Measurements from ENCODE around the gene MAMDC2.
"Not testable (repeated sequence)": the region's sequence is repeated elsewhere in the genome, so short reads cannot be mapped to it uniquely, and the experiment has no call there.

The MAMDC2 gene

DNA sequence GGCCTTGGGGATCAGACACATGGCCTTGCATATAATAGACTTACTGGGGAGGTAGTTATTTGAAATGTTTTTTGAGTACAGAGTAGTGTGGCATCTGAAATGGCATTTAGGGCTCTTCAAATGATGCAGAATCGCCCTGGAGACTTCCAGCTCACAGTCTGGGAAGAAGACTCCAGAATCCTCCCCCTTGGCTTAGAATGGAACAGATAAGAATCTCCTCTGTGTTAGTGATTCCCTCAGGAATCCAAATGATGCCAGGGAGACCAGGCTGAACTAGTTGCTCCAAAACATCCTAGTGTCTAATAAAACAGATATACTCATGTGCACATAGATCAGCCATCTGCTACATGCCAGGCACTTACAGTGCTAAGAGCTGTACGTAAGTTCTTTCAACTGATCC, 176.6 kb downstream of the MAMDC2 start:
- no peak for DNase-seq

- no peak for DNase-seq
Observed at GRCh38 chr9:70222354-70222753, 178.7 kb downstream of the MAMDC2 start.

DNA sequence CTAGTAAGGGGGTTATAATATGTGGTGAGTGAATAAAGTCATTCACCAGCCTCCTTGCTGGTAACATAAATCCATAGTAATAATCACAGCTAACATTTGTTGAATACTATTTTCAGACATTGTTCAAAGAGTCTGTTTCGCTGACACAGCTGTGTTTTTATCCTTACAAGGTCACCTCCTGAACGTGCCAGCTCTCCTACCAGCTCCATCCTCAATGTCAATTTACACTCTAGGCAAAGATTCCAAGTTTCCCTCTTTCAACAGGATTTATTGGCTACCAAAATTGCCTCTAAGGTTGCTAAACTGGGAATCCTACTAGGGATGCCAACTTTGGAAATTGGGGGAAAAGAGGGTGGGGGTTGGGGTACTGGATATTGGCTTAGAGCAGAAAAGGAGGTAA, 184.5 kb downstream of the MAMDC2 start:
- no peak for DNase-seq

DNA sequence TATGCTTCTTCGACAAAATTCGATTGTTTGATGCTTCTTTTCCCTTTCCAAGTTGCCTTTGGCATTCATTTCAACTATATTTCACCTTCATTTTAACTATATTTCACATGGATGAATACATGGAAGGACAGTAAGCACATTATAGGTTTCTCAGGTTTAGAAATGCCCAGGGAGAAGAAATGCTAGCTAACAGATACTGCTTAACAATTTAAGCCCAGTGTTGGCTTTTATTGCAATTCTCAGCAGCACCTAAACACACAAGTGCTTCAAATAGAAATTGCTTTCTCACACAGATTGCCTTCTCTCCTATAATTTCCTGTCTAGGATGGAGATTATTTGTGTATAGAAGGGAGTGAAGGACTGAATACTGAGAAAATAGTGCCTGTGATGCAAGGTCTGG, 185.0 kb downstream of the MAMDC2 start:
- no peak for DNase-seq

DNA sequence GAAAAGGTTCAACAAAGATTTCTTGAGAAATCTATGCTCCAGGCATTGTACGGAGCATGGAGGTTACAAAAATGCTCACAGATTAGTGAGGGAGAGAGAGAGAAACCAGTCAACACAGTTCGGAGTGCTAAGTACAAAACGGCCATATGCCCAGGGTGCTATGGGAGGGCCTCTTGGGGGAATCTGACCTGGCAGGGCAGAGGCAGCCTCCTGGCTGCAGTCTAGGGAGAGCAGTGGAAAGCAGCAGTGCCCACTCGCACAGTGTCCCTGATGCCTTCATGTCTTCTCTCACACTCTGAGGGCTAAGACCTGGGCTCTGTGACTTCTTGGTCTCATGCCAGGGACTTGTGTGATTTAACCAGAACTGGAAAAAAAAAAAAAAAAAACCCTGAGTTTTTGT, 185.4 kb downstream of the MAMDC2 start:
- no peak for DNase-seq

DNA sequence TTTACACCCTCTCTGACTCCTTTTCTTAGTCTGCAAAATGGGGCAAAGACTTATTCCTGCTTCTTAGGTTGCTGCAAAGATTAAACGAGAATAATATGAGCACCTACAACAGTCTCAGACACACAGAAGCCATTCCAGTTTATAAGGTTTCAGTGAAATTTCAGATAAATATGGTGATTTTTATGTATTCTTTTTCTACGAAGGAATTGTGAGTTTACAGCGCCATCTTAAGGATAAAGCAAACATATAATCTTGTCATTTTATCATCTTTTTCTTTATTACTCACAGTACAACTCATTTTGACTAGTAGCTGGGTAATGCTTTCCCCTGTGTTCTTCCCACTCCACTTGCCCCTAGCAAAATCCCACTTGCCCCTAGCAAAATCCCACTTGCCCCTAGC, 185.9 kb downstream of the MAMDC2 start:
- DNase-seq: no peak

DNA sequence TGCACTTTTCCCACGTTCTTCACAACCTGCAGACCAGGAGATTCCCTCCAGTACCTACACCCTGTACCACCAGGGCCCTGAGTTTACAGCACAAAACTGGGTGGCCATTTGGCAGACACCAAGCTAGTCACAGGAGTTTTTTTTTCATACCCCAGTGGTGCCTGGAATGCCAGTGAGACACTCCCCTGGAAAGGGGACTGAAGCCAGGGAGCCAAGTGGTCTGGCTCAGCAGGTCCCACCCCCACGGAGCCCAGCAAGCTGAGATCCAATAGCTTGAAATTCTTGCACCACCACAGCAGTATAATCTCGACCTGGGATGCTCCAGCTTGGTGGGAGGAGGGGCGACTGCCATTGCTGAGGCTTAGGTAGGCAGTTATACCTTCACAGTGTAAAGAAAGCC, 188.8 kb downstream of the MAMDC2 start:
- no peak for DNase-seq

GRCh38 chr9:70234208-70234607, 190.6 kb downstream of the MAMDC2 start:
- DNase-seq: not testable (repeated sequence)

DNA sequence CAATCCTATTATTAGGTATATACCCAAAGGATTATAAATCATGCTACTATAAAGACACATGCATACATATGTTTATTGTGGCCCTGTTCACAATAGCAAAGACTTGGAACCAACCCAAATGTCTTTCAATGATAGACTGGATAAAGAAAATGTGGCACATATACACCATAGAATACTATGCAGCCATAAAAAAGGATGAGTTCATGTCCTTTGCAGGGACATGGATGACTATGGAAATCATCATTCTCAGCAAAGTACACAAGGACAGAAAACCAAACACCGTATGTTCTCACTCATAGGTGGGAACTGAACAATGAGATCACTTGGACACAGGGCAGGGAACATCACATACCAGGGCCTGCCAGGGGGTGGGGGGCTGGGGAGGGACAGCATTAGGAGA, 202.3 kb downstream of the MAMDC2 start:
- not testable (repeated sequence) for DNase-seq

DNA sequence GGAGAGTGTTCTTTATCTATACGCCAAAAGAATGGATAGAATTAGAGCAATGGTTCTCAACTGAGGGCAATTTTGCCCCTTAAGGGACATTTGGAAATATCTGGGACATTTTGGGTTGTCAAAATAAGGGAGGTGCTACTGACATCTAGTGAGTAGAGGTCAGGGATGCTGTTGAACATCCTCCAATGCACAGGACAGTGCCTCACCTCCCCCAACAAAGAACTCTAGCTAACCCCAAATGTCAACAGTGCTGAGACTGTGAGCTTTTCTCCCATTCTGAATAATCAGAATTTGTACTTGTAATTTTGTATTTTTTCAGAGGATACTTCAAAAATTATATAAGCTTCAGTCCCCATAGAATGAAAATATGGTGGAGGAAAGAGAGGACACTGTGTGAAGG, 206.6 kb downstream of the MAMDC2 start:
- DNase-seq: no peak

GRCh38 chr9:70255486-70255885, 211.8 kb downstream of the MAMDC2 start:
- no peak for DNase-seq

DNA sequence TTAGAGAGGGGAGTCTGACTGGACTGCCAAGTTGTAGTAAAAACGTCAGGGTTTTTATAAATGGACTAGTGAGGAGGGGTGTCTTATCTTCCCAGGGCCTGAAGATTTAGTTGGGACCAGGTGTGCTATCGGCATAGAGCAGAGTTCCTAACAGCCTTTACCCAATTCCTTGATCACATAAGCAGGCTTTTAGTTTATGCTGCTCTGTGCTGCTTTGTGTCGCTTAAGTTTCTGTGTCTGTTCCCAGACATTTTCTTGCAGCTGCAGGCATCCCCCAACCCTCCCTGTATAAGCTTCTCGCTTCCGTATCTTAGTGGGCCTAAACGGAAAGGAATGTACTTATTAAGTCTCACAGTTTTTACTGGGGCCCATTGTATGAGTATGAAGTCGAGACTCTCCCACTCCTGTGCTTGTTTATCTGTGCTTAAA, 212.5 kb downstream of the MAMDC2 start:
- DNase-seq: no peak

GRCh38 chr9:70257502-70257901, 213.9 kb downstream of the MAMDC2 start:
- no peak for DNase-seq

DNA sequence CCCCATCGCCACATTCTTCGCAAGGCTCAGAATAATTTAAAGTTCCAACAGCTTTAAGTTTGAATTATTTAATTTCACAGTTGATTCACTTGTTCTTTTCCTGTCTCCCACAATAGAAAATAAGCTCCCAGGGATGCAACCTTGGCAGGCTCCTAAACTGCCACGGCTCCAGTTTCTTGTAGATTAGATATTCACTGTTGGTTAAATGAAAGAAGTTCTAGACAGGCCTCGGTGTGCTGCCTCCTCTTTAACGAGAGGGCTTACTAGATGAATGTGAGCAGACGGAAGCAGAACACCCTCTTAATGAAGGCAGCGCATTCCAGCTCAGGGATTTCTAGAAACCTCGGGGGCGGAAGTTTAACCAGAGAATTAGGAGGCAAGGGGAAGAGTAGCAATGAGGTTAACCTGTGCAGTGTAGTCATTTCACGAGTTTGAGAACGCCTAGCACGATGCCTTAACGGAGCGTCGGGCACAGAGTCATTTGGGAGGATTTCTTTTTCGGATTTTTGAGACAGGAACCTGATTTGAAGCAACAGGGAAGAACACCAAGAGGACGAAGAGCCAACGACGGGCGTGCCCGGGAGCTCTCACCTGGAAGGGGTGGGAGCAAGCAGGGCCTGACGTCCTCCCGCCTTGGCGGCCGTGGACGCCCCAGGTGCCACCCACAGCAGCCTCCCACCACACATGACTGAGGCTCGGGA, 214.5 kb downstream of the MAMDC2 start:
- no peak for DNase-seq

DNA sequence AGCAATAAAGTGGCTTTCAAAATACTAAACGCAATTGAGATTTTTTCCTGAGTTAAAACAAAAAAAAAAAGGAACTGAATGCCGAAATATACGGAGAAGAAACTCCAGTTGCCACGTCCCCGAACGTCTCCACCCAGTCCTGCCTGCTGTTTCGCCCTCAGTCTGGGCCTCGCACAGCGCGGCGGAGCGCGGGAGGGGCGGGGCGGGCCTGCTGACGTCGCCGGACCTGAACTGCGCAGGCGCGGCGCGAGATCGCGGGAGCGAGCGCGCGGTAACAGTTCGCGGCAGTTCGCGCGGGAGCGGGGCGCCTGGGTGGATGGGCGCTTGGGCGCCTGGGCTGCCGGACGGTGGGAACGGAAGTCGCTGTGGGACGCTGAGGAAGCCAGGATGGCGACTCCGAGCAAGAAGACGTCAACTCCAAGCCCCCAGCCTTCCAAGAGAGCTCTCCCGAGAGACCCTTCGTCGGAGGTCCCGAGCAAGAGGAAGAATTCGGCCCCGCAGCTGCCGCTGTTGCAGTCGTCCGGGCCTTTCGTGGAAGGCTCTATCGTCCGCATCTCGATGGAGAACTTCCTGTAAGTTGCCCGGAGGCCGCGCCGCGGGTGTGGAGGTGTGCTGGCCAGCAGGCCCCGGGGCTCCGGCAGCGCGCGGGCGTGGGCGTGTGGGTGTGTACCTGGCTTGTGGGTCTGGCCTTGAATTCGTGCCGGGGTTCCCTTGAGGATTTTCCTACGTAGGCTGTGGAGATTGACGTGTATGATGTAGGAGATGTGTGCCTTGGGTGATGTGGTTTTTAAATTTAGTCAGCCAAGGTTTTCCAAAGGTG, 215.3 kb downstream of the MAMDC2 start, which contains the start of gene SMC5:
TSS of gene SMC5 (plus strand) at position 287 of the 820 bp plus-strand sequence. CDS start at position 388, 101 bp downstream.
- DNase-seq: peak; percentile 92

GRCh38 chr9:70259512-70259802, 215.8 kb downstream of the MAMDC2 start:
- no peak for DNase-seq

DNA sequence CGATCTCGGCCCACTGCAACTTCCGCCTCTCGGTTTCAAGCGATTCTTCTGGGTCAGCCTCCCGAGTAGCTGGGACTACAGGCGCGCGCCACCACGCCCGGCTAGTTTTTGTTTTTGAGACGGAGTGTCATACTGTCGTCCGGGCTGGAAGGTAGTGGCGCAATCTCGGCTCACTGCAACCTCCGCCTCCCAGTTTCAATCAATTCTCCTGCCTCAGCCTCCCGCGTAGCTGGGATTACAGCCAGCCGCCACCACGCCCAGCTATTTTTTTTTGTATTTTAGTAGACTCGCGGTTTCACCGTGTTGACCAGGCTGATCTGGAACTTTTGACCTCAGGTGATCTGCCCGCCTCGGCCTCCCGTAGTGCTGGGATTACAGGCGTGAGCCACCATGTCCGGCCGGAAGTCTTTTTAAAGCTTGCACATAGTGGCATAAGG, 216.4 kb downstream of the MAMDC2 start:
- no peak for DNase-seq

DNA sequence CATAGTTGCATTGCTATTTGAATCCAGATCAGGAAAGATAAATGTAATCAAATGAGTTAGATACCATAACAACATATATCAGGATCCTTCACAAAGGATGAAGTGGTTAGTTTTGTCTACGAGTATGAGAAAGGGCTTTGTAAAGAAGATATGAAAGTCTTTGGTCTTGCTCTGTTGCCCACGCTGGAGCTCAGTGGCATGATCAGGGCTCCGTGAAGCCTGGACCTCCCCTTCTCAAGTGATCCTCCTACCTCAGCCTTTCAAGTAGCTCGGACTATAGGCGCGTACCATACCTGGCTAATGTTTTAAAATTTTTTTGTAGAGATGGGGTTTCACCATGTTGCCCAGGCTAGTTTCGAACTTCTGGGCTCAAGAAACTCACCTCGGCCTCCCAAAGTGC, 217.0 kb downstream of the MAMDC2 start:
- no peak for DNase-seq

DNA sequence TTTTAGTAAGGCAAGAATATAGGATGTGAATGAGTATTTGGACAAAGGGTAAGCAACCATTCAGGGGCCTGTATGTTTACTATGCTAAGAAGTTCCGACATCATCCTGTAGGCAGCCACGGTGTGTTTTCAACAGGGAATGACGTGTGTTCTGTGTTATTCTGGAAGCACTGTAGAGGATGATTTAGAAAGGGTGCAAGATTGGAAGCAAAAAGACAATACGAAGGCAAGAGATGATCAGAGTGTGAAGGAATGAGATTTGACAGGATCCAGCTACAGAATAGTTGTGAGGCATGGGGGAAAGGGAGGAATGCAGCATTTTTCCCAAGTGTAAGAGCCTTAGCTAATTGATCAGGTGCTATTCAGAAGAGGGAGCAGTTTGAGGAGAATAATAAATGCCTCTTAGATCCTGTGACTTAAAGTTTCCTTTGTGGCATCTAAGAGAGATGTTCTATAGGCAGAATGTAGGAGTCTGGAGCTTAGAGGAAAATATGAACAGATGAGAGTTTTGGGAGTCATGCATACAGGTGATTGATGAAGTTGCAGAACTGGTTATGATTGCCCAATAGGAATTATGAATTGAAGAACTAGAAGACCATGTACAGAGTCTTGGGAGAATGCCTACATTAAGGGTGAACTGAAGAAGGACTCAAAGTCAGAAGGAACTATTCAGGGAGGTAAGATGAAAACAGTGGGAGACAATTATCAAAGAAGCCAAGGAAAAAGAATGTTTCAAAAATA, 217.7 kb downstream of the MAMDC2 start:
- DNase-seq: no peak

GRCh38 chr9:70262366-70262765, 218.7 kb downstream of the MAMDC2 start:
- DNase-seq: no peak

- no peak for DNase-seq
Observed at GRCh38 chr9:70262948-70263347, 219.3 kb downstream of the MAMDC2 start.

GRCh38 chr9:70263421-70263820, 219.8 kb downstream of the MAMDC2 start:
- no peak for DNase-seq
